Mesendoderm (in vitro differentiated cells): ENCODE measurements around the gene ASPDH.

Experiments used
- DNase-seq: peaks from one replicate; pipeline ENCODE4 v3.0.0; 2013
- H2AK5ac ChIP-seq: 2 replicates; pipeline ENCODE4 v1.6.1; 2013; ENCODE audit warnings: low read length, inconsistent platforms
- H2BK120ac ChIP-seq: 2 replicates; pipeline ENCODE4 v1.6.1; 2013; ENCODE audit warnings: low read depth, mild to moderate bottlenecking, low read length, moderate library complexity, mixed read lengths
- H2BK15ac ChIP-seq: replicated peaks from 2 replicates; pipeline ENCODE4 v1.6.1; 2013; ENCODE audit warnings: low read depth, mild to moderate bottlenecking, moderate library complexity
- H2BK5ac ChIP-seq: 2 replicates; pipeline ENCODE4 v1.6.1; 2013; ENCODE audit warnings: low read length, inconsistent platforms
- H3K18ac ChIP-seq: 2 replicates; pipeline ENCODE4 v1.6.1; 2013; ENCODE audit warnings: mild to moderate bottlenecking, low read length, mixed read lengths
- H3K23ac ChIP-seq: one replicate; pipeline ENCODE4 v1.6.1; 2013; ENCODE audit warnings: low read length
- H3K27ac ChIP-seq: 2 replicates; pipeline ENCODE4 v1.5.1; 2013; ENCODE audit warnings: low read depth, mild to moderate bottlenecking, inconsistent platforms, low read length, moderate library complexity
- H3K27me3 ChIP-seq: 2 replicates; pipeline ENCODE4 v1.6.1; 2013; ENCODE audit warnings: low read length, control low read depth, mild to moderate bottlenecking, inconsistent platforms; ENCODE audit not compliant: insufficient read depth, poor library complexity
- H3K36me3 ChIP-seq: 2 replicates; pipeline ENCODE4 v1.6.1; 2013; ENCODE audit warnings: low read length, inconsistent platforms; ENCODE audit not compliant: control insufficient read depth, insufficient read depth
- H3K4ac ChIP-seq: one replicate; pipeline ENCODE4 v1.6.1; 2013; ENCODE audit warnings: low read depth, mild to moderate bottlenecking, low read length, moderate library complexity
- H3K4me1 ChIP-seq: 2 replicates; pipeline ENCODE4 v1.6.1; 2013; ENCODE audit warnings: low read depth, low read length, inconsistent platforms; ENCODE audit not compliant: control insufficient read depth
- H3K4me2 ChIP-seq: 2 replicates; pipeline ENCODE4 v1.6.1; 2013; ENCODE audit warnings: low read length
- H3K4me3 ChIP-seq: 2 replicates; pipeline ENCODE4 v1.5.1; 2013; ENCODE audit warnings: mild to moderate bottlenecking, low read length
- H3K56ac ChIP-seq: one replicate; pipeline ENCODE4 v1.6.1; 2013; ENCODE audit warnings: low read length
- H3K79me1 ChIP-seq: 2 replicates; pipeline ENCODE4 v1.6.1; 2013; ENCODE audit warnings: low read length, inconsistent platforms
- H3K79me2 ChIP-seq: 2 replicates; pipeline ENCODE4 v1.6.1; 2013; ENCODE audit warnings: mild to moderate bottlenecking, low read length; ENCODE audit not compliant: control insufficient read depth, insufficient read depth
- H3K9ac ChIP-seq: 2 replicates; pipeline ENCODE4 v1.6.1; 2013; ENCODE audit warnings: low read length, inconsistent platforms
- H4K5ac ChIP-seq: one replicate; pipeline ENCODE4 v1.6.1; 2013; ENCODE audit warnings: low read length
- H4K8ac ChIP-seq: one replicate; pipeline ENCODE4 v1.6.1; 2013; ENCODE audit warnings: low read depth, mild to moderate bottlenecking, control low read depth, low read length, moderate library complexity
- WGBS: extraction: QIAGEN DNeasy Blood & Tissue Kit; methylation state at CpG from one replicate; pipeline ENCODE4 v1.1.7; 2013; ENCODE audit warnings: low lambda C conversion rate, missing lambda C conversion rate; ENCODE audit not compliant: insufficient coverage; ENCODE audit errors: extremely low coverage; 5-methylcytosine and 5-hydroxymethylcytosine counted together

Gene ASPDH

DNA sequence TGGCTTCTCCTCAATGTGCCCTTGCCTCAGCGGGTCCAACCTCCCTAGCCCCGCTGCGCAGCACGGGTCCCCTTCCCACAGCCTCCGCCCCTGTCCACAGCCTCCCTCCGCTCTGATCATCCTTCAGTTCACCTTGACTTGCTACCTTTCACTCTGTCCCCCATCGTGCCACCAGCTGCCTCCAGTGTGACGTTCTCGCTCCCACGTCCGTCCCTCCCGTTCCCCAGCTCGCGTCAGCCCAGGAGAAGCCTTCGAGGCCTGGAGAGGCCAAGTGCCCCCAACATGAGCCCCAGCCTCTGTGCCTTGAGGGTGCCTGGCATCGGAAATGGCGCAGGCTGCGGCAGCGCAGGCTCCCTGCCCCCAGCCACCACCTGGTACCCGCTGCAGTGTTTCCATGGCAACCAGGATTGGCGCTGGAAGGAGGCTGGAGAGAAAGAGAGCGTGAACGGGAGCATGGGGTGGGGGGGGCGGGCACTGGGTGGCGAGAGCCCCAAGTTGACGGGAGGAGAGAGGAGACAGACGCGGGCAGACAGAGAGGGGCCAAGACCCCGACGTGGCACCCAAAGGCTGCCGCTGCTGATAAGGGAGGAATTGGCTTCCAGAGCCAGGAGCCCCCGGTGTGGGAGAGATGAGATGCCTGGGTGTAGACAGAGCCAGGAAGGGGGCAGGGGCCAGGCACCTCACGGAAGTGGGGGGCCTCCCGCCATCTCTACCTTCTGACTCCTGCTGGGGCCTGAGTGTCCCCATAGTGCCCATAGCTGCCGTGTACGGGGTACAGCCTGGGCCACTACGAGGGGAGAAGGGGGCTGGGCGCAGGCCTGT lies 844 bp upstream of the ASPDH start:
- H3K56ac ChIP-seq: no peak overlapping the region
- no peak overlapping the region for H3K18ac ChIP-seq
- no peak for DNase-seq
- no peak overlapping the region for H3K9ac ChIP-seq
- no peak overlapping the region for H2BK15ac ChIP-seq
- no peaks in the 10 kb centered on the region for H3K79me2 ChIP-seq
- H2AK5ac ChIP-seq: no peak overlapping the region
- H2BK120ac ChIP-seq: no peak overlapping the region
- no peak overlapping the region for H3K23ac ChIP-seq
- no peaks in the 10 kb centered on the region for H3K79me1 ChIP-seq
- H4K5ac ChIP-seq: no peak overlapping the region
- no peak overlapping the region for H3K4me3 ChIP-seq
- H3K4ac ChIP-seq: no peak overlapping the region
- no peak overlapping the region for H4K8ac ChIP-seq
- no CpG with 5 or more reads among the region's 38 CpGs for WGBS
- H3K27me3 ChIP-seq: no peaks in the 10 kb centered on the region
- no peak overlapping the region for H3K27ac ChIP-seq
- H3K36me3 ChIP-seq: no peaks in the 10 kb centered on the region
- H3K4me2 ChIP-seq: no peak overlapping the region
- H3K4me1 ChIP-seq: no peaks in the 10 kb centered on the region
- no peak overlapping the region for H2BK5ac ChIP-seq

DNA sequence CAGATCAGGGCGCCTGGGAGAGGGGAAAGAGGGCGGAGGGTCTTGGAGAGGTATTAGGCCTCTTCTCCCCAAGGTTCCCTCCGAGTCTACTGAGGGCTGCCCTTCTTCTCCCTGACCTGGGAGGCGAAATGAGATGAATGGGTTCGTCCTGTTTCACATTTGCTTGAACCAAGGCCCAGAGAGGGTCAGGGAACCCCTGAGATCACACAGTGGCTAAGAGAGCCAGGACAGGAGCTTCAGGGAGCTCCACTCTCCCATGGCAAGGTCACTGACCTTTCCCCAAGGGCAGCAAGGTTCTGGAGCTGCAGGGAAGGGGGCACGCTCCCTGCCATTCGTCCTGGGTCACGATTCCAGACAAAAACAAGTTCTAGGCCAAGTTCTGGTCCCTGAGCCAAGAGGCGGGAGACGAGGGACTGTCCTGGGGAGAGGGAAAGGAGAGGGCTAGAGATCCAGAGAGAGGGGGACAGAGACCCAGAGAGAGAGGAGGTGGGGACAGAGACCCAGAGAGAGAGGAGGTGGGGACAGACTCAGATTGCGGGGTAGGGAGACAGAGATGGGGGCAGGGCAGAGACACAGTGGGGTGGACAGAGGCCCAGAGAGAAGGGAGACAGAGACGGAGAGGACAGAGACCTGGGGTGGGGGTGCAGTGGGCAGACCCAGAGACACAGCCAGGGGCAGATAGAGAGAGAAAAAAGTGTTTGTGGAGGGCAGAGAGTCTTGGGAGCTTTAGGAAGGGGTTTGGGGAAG lies 541 bp downstream of the ASPDH start:
- Histone ChIP-seq H3K79me1 (no peaks in the 10 kb centered on the region), H2BK5ac (no peak overlapping the region), H3K79me2 (no peaks in the 10 kb centered on the region), H3K9ac (no peak overlapping the region), H2BK15ac (no peak overlapping the region), H4K5ac (no peak overlapping the region), H3K4me3 (no peak overlapping the region), H3K4ac (no peak overlapping the region), H3K36me3 (no peaks in the 10 kb centered on the region), H3K4me2 (no peak overlapping the region), H4K8ac (no peak overlapping the region), H2AK5ac (no peak overlapping the region), H3K56ac (no peak overlapping the region), H3K23ac (no peak overlapping the region), H3K4me1 (no peaks in the 10 kb centered on the region), H3K27ac (no peak overlapping the region), H2BK120ac (no peak overlapping the region), H3K18ac (no peak overlapping the region), H3K27me3 (no peaks in the 10 kb centered on the region)
- no peak for DNase-seq
- no CpG with 5 or more reads among the region's 12 CpGs for WGBS

- Histone ChIP-seq H3K4me2 (no peak overlapping the region), H3K4me1 (no peaks in the 10 kb centered on the region), H3K9ac (no peak overlapping the region), H3K23ac (no peak overlapping the region), H2BK5ac (no peak overlapping the region), H3K4ac (peak overlapping the region; percentile 10), H2BK15ac (no peak overlapping the region), H2BK120ac (no peak overlapping the region), H3K4me3 (no peak overlapping the region), H2AK5ac (no peak overlapping the region), H3K36me3 (no peaks in the 10 kb centered on the region), H3K27me3 (no peaks in the 10 kb centered on the region), H3K27ac (no peak overlapping the region), H3K18ac (no peak overlapping the region), H4K5ac (no peak overlapping the region), H3K79me2 (no peaks in the 10 kb centered on the region), H4K8ac (no peak overlapping the region), H3K79me1 (no peaks in the 10 kb centered on the region), H3K56ac (no peak overlapping the region)
- no CpG with 5 or more reads among the region's 36 CpGs for WGBS
- DNase-seq: no peak
Observed at GRCh38 chr19:50512112-50512998, 1.4 kb downstream of the ASPDH start.

- Histone ChIP-seq H4K5ac (no peak within 1 kb of the TSS), H2BK5ac (no peak within 1 kb of the TSS), H2AK5ac (no peak within 1 kb of the TSS), H3K79me1 (no peaks in the 10 kb centered on the region), H3K4me1 (no peaks in the 10 kb centered on the region), H3K4me3 (peak within 1 kb of the TSS; percentile 44), H3K27me3 (no peaks in the 10 kb centered on the region), H3K4ac (peak within 1 kb of the TSS; percentile 28), H2BK15ac (no peak within 1 kb of the TSS), H3K18ac (peak within 1 kb of the TSS; percentile 12), H3K9ac (peak within 1 kb of the TSS; percentile 58), H4K8ac (no peak within 1 kb of the TSS), H3K79me2 (no peaks in the 10 kb centered on the region), H3K36me3 (no peaks in the 10 kb centered on the region), H3K27ac (no peak within 1 kb of the TSS), H3K23ac (no peak within 1 kb of the TSS), H3K56ac (peak within 1 kb of the TSS; percentile 74), H2BK120ac (no peak within 1 kb of the TSS), H3K4me2 (peak within 1 kb of the TSS; percentile 62)
- no CpG with 5 or more reads among the region's 69 CpGs for WGBS
- peak; percentile 100 for DNase-seq
Observed at GRCh38 chr19:50511069-50511822, 2.5 kb downstream of the ASPDH start, which contains the start of gene JOSD2. JOSD2 (minus strand) TSS chr19:50511191; CDS start chr19:50510431, 760 bp downstream.

GRCh38 chr19:50510700-50511068 lies 3.0 kb downstream of the ASPDH start:
- no peaks in the 10 kb centered on the region for H3K79me2 ChIP-seq
- H3K4me3 ChIP-seq: peak overlapping the region; percentile 44
- peak overlapping the region; percentile 58 for H3K9ac ChIP-seq
- H3K4me1 ChIP-seq: no peaks in the 10 kb centered on the region
- no peak overlapping the region for H2BK5ac ChIP-seq
- no peak overlapping the region for H2BK120ac ChIP-seq
- no peak overlapping the region for H3K23ac ChIP-seq
- DNase-seq: peak; percentile 92
- H3K18ac ChIP-seq: no peak overlapping the region
- H2BK15ac ChIP-seq: no peak overlapping the region
- H2AK5ac ChIP-seq: no peak overlapping the region
- no peak overlapping the region for H3K4ac ChIP-seq
- no peak overlapping the region for H4K5ac ChIP-seq
- H3K27ac ChIP-seq: no peak overlapping the region
- peak overlapping the region; percentile 62 for H3K4me2 ChIP-seq
- H3K27me3 ChIP-seq: no peaks in the 10 kb centered on the region
- WGBS: no CpG with 5 or more reads among the region's 10 CpGs
- peak overlapping the region; percentile 74 for H3K56ac ChIP-seq
- H3K36me3 ChIP-seq: no peaks in the 10 kb centered on the region
- H3K79me1 ChIP-seq: no peaks in the 10 kb centered on the region
- H4K8ac ChIP-seq: no peak overlapping the region
